HG03432 (cell line): ENCODE results near the gene TMED8.

ENCODE experiments used
- ATAC-seq: cut with Tn5 transposase; IDR thresholded peaks from one replicate; pipeline ENCODE4 v1.9.1; 2021; ENCODE audit warnings: mild to moderate bottlenecking, moderate library complexity; ENCODE audit not compliant: unreplicated experiment

TMED8 gene

DNA sequence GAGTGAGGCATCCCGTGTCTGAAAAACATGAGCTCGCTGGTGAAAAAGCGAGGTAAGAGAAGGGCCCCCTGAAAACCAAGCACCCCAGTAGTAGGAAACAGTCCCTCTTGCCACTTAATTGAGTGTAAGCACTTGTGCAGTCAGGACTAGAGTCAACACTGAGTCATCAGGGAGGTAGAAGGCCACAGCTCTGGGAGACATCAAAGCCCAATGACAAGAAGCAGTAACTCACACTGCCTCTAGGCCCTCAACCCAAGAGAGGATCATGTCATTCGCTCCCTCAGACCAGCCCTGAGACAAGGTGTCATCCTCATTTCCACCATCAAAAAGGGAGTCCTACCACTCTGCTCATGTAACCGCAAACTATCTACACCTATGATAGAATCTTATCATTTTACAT lies 74.0 kb downstream of the TMED8 start:
- ATAC-seq = no peak

DNA sequence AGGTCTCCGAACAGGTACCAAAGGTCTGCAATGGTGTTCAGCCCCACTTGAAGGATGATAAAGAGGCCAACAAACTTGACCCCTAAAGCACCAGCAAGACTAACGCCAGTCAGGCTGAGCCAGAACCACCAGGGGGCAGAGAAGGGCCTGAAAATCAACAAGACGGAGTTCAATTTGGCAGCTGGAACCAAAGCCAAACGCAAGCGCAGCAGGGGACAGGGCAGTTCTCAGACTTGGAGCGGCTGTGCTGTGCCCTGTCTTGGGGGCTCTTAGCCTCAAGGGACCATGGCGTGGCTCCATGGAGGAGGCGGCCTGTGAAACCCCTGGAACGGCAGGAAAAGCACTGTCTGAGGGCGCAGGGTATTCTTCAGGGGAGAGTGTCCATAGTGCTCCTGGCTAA lies 75.8 kb downstream of the TMED8 start:
- peak; percentile 57 for ATAC-seq

DNA sequence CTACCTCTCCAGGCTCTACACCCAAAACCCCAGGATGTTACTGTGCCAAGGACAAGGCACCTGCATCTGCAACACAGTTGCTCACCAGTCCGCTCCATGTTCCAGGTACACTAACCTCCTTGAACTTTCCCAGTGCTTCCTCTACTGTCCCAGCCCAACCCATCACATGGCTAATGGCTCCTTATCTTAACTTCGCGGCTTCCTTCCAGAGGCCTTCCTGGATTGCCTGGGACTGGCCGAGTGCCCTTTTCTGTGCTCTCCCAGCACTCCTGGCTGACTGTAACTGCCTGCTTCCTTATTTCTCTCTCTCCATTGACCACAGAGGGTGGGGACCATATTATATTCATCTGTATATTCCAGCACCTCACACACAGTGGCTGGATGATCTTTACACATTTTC lies 77.1 kb downstream of the TMED8 start:
- no peak for ATAC-seq

DNA sequence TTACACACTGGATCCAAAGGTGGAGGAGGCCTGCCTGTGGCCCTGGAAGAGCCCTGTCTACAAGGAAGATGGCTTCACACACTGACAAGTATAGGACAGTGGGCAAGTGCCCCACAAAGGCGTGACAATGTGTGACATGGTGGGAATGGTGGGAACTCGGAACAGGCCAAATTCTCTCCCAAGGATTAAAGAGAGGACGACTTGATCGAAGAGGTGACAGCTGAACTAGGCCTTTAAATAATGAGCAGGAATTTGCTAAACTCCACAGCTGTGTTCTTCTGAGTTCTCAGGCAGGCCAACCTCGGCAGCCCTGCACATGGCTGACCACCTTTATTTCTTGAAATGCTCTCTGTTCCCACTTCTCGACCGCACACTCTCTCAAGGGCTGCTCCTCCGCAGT lies 80.0 kb downstream of the TMED8 start:
- ATAC-seq = no peak

DNA sequence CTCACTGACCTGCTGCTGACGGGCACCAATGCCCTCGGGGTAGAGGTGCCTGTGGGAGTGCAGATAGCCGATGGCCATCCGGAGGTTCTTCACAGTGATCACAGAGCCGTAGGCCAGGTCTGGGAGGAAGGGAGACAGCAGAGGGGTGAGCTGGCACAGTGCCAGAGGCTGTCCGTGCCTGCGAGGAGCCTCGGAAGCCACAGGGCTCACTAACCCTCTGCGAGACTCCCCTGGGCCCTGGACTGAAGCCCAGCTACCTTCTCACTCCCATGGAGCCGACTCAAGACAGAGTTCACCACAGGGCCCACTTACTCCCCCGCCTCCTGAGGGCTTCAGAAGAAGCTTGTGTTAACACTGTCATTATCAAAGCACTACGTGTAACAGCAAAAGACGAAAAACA lies 80.7 kb downstream of the TMED8 start:
- ATAC-seq = no peak

DNA sequence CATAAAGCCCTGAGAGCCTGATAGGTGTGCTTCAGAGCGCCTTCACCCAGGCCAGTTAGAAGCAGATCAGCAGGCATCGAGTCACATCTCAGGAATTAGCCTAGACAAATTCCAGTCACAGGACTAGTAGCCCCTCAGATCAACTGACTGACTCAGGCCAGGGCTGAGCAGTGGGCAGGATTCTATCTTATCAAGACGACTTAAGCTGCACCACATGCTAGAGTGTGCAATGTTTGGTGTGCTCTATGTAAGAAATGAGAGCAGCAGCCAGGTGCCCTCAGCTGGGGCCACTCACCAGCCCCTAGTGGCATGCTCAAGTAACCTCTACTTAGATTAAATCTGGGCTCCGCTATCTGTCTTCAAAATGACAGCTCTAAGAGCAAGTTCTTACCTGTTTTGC lies 86.2 kb downstream of the TMED8 start:
- ATAC-seq = no peak

DNA sequence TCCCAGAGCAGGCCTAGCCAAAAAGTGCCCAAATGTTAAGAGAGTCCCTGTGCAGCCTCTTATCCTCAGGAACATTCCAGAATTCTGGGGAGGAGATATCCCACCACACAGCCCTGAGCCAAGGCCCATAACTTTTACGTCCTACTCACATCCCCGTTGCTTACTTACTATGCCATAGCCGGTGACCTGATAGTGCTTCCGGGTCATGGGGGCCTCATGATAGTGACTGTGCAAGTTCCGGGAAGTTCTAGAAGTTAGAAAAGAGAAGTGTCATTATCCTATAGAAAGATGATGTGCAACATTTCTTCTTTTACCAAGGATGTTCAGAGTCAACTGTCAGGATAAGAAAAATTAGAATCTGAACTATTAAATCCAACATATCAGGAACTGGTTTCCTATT lies 90.3 kb downstream of the TMED8 start:
- no peak for ATAC-seq
